ENCODE results near the gene UNC80.

The UNC80 gene, protein sequence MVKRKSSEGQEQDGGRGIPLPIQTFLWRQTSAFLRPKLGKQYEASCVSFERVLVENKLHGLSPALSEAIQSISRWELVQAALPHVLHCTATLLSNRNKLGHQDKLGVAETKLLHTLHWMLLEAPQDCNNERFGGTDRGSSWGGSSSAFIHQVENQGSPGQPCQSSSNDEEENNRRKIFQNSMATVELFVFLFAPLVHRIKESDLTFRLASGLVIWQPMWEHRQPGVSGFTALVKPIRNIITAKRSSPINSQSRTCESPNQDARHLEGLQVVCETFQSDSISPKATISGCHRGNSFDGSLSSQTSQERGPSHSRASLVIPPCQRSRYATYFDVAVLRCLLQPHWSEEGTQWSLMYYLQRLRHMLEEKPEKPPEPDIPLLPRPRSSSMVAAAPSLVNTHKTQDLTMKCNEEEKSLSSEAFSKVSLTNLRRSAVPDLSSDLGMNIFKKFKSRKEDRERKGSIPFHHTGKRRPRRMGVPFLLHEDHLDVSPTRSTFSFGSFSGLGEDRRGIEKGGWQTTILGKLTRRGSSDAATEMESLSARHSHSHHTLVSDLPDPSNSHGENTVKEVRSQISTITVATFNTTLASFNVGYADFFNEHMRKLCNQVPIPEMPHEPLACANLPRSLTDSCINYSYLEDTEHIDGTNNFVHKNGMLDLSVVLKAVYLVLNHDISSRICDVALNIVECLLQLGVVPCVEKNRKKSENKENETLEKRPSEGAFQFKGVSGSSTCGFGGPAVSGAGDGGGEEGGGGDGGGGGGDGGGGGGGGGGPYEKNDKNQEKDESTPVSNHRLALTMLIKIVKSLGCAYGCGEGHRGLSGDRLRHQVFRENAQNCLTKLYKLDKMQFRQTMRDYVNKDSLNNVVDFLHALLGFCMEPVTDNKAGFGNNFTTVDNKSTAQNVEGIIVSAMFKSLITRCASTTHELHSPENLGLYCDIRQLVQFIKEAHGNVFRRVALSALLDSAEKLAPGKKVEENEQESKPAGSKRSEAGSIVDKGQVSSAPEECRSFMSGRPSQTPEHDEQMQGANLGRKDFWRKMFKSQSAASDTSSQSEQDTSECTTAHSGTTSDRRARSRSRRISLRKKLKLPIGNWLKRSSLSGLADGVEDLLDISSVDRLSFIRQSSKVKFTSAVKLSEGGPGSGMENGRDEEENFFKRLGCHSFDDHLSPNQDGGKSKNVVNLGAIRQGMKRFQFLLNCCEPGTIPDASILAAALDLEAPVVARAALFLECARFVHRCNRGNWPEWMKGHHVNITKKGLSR (N-terminal part only)

DNA sequence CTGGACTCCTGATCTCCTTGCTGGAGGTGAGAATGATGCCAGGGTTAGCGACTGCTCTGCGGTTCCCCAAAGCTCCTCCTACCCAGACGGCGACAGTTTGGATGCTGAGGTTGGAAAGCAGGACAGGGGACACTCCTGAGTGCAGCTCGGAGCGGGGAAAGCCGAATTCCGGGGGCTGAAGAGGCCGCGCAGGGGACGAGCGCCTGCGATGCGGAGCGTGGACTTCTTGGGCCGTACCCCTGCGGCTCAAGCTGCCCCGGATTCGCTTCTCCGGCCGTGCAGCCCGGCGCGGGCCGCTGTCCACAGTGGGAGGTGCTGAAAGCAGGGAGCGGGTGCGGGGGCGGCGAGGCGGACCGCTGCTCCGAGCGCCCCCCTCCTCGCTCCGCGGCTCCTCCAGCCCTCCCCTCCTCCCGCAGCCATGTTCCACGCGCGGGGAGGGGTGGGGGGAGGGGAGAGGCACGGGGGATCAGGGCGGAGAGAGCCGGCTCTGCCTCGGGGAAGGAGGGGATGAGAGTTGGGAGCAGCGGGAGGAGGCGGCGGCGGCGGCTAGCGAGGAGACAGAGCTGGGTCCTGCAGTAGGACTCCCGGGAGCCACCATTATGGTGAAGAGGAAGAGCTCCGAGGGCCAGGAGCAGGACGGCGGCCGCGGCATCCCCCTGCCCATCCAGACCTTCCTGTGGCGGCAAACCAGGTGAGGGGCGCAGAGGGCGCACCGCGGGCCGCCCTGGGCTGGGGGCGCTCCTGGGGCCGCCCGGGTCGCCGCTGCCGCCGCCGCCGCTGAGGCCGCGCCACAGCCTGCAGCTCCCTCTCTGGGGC lies at the start of gene UNC80:
TSS of gene UNC80 (plus strand) at position 359 of the 816 bp plus-strand sequence. CDS start at position 600, 241 bp downstream.
- Histone ChIP-seq H3K27me3 (no peaks in the 10 kb centered on the region), H3K4me2 (no peak within 1 kb of the TSS), H3K9ac (no peak within 1 kb of the TSS), H3K4me3 (no peak within 1 kb of the TSS), H3K4me1 (no peaks in the 10 kb centered on the region), H3K9me3 (replicated peaks in 1 of 11) (peaks cover 0 to 9% (median 4%) of the 10 kb centered on the region in 11 experiments; a peak in 6 of 22 replicates), H3K27ac (no peak within 1 kb of the TSS), H3K36me3 (no peaks in the 10 kb centered on the region), H4K20me1 (no peaks in the 10 kb centered on the region)
- no peak for TF ChIP-seq Cebpa-rat (IDR thresholded peaks at IDR 0.05)

DNA sequence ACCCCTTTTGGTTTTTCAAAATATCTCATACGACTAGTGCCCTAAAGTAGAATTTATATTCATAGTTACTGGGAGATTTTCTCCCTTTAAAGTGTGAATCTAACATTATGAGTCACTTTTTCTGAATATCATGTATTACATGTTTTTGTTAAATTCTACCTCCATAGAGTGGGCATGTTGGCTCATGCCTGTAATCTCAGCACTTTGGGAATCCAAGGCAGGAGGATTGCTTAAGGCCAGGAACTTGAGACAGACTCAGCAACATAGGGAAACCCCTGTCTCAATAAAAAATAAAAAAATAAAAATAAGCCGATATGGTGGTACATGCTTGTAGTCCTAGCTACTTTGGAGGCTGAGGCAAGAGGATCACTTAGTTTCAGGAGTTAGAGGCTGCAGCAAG lies 45.3 kb upstream of the UNC80 start:
- Histone ChIP-seq H3K27me3 (no peaks in the 10 kb centered on the region), H3K4me2 (no peak overlapping the region), H3K9ac (no peak overlapping the region), H3K4me3 (no peak overlapping the region), H4K20me1 (no peaks in the 10 kb centered on the region), H3K27ac (no peak overlapping the region), H3K4me1 (no peaks in the 10 kb centered on the region), H3K36me3 (peaks cover 0 to 4% (median 0%) of the 10 kb centered on the region in 11 experiments; a peak in 1 of 22 replicates), H3K9me3 (replicated peaks in 1 of 11) (no peaks in the 10 kb centered on the region)
- TF ChIP-seq Cebpa-rat (IDR thresholded peaks at IDR 0.05): no peak

DNA sequence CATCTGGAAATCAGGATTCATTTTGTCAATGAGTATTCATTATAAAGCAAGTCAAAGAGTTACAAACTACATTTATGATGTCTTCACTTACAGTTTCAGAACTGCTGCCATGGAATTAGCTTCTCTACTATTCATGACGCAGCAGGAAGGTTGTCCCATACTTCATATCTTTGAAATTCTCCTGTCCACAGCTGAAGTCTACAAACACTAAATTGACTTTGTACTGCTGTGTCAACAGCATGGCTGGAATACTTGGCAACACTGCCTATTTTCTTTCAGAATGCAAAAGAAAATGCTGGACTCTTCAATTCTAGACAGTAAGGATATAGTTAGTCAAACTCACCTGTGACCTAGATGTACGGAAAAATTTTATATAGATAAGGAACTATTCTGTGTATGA lies 44.6 kb upstream of the UNC80 start:
- Histone ChIP-seq H3K36me3 (peaks cover 0 to 4% (median 0%) of the 10 kb centered on the region in 11 experiments; a peak in 1 of 22 replicates), H4K20me1 (no peaks in the 10 kb centered on the region), H3K27ac (no peak overlapping the region), H3K9ac (no peak overlapping the region), H3K4me2 (no peak overlapping the region), H3K27me3 (no peaks in the 10 kb centered on the region), H3K9me3 (replicated peaks in 1 of 11) (no peaks in the 10 kb centered on the region), H3K4me1 (no peaks in the 10 kb centered on the region), H3K4me3 (no peak overlapping the region)
- TF ChIP-seq Cebpa-rat (IDR thresholded peaks at IDR 0.05): no peak

DNA sequence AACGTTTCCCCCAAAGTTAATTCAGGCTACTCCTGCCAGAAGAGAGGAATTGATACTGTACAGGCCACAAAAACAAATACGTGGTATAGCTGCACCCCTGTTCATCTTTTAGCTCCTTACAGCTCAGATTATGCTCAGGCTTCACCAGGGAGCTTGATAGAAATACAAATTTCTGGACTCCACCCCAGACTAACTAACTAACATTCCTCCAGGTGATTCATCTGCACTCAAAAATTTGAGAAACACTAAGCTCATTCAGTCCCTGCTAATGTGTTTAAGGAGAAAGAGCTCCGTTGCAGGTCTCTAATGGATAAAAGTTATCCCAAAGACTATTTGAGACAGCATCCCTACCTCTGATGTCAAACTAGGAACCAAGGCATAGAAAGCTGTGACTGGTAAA lies 36.8 kb upstream of the UNC80 start:
- Histone ChIP-seq H3K36me3 (0 out of 22 replicates have a peak, but pooled peaks cover 0 to 4% (median 0%) of the 10 kb centered on the region in 11 experiments), H3K4me1 (no peaks in the 10 kb centered on the region), H3K9ac (no peak overlapping the region), H3K27ac (no peak overlapping the region), H4K20me1 (no peaks in the 10 kb centered on the region), H3K4me2 (no peak overlapping the region), H3K27me3 (no peaks in the 10 kb centered on the region), H3K9me3 (replicated peaks in 1 of 11) (no peaks in the 10 kb centered on the region), H3K4me3 (no peak overlapping the region)
- TF ChIP-seq Cebpa-rat (IDR thresholded peaks at IDR 0.05): no peak

DNA sequence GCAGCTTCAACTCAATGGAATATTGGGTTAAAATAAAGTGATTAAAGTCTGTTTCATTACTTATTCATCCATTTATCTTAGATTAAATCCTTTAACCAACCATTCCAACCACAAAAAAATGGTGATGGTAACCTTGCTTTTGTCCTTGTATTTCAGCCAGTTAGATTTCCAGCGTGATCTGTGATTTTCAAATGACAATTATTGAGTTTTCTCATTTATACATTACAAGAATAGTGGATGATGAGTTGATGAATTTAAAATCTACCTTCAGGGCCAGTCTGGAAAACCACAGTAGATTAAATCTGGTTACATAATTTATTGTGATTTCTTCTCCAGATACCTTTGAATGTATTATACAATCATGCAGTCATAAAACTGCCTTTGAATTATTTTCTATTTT lies 29.7 kb upstream of the UNC80 start:
- no peak for TF ChIP-seq Cebpa-rat (IDR thresholded peaks at IDR 0.05)
- H3K9ac ChIP-seq: no peak overlapping the region
- no peak overlapping the region for H3K4me2 ChIP-seq
- H3K9me3 ChIP-seq (replicated peaks in 1 of 11): peaks cover 0 to 3% (median 0%) of the 10 kb centered on the region in 11 experiments; a peak in 1 of 22 replicates
- H3K27ac ChIP-seq: no peak overlapping the region
- no peaks in the 10 kb centered on the region for H3K36me3 ChIP-seq
- no peaks in the 10 kb centered on the region for H3K4me1 ChIP-seq
- no peak overlapping the region for H3K4me3 ChIP-seq
- H4K20me1 ChIP-seq: no peaks in the 10 kb centered on the region
- no peaks in the 10 kb centered on the region for H3K27me3 ChIP-seq

DNA sequence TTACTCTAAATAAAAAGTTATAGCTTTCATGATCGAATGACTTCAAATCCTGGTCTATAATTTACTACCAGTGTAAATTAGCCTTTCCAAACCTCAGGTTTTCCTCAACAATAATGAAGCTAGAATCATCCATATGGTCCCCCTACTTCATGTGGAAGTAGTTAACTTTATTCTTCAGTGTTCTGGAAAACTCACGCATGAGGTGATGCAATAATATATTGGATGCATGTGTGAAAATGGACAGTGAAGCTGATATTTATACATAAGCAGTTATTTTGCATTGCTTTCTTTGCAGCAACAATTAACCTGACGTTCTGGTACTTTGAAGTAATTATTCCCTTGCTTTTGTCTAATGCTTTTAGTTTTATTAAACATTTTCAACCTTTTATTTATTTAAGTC lies 18.6 kb upstream of the UNC80 start:
- no peak overlapping the region for H3K27ac ChIP-seq
- H3K4me2 ChIP-seq: no peak overlapping the region
- TF ChIP-seq Cebpa-rat (IDR thresholded peaks at IDR 0.05): no peak
- H3K9me3 ChIP-seq (replicated peaks in 1 of 11): no peaks in the 10 kb centered on the region; a peak in 1 of 22 replicates
- H3K9ac ChIP-seq: no peak overlapping the region
- no peaks in the 10 kb centered on the region for H3K36me3 ChIP-seq
- no peaks in the 10 kb centered on the region for H3K4me1 ChIP-seq
- no peaks in the 10 kb centered on the region for H3K27me3 ChIP-seq
- H3K4me3 ChIP-seq: no peak overlapping the region
- H4K20me1 ChIP-seq: no peaks in the 10 kb centered on the region

DNA sequence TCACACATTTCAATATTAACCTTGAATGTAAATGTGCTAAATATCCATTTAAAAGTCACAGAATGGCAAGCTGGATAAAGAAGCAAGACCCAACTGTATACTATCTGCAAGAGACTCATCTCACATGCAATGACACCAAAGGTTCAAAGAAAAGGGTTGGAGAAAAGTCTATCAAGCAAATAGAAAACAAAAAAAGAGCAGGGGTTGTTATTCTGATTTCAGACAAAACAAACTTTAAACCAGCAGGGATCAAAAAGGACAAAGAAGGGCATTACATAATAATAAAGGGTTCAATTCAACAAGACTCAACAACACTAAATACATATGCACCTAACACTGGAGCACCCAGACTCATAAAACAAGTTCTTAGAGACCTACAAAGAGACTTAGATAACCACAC lies 14.5 kb upstream of the UNC80 start:
- TF ChIP-seq Cebpa-rat (IDR thresholded peaks at IDR 0.05): no peak
- H4K20me1 ChIP-seq: no peaks in the 10 kb centered on the region
- no peak overlapping the region for H3K4me3 ChIP-seq
- no peaks in the 10 kb centered on the region for H3K36me3 ChIP-seq
- H3K9me3 ChIP-seq (replicated peaks in 1 of 11): no peaks in the 10 kb centered on the region; a peak in 2 of 22 replicates
- no peaks in the 10 kb centered on the region for H3K27me3 ChIP-seq
- peaks cover 0 to 2% (median 0%) of the 10 kb centered on the region in 10 experiments; a peak in 3 of 20 replicates for H3K4me1 ChIP-seq
- no peak overlapping the region for H3K27ac ChIP-seq
- H3K9ac ChIP-seq: no peak overlapping the region
- H3K4me2 ChIP-seq: no peak overlapping the region

DNA sequence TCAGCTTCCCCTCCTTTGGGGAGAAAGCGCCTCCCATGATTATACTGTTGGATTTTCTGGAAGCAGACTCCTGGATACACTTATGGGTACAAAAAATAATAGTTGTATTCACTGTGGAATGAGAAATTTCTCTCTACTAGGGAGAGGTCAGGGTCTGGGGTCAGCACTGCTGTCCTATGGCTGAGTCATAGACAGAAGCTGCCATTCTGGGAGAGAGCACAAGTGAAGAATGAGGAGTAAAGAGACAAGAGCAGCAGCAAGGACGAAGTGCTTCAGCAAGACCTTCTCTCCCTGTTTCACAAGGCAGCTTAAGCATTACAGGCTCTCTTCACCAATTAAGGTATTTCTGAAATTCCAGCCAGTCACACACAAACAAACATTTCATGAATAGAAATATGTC lies 10.1 kb upstream of the UNC80 start:
- Histone ChIP-seq H3K9me3 (replicated peaks in 1 of 11) (no peaks in the 10 kb centered on the region; a peak in 1 of 22 replicates), H3K36me3 (no peaks in the 10 kb centered on the region), H3K4me3 (no peak overlapping the region), H3K4me1 (peaks cover 0 to 20% (median 15%) of the 10 kb centered on the region in 10 experiments; a peak in 16 of 20 replicates), H4K20me1 (no peaks in the 10 kb centered on the region), H3K27me3 (no peaks in the 10 kb centered on the region), H3K27ac (no peak overlapping the region), H3K4me2 (no peak overlapping the region), H3K9ac (no peak overlapping the region)
- no peak for TF ChIP-seq Cebpa-rat (IDR thresholded peaks at IDR 0.05)

Measured in BLaER1 treated with 17β-estradiol and CSF1 and Interleukin-3, amounts not matched to agents 10 nM and 100 nM (cell line).